NCI-H2227 (cell line): ENCODE measurements around the gene OR1J4.
A peak's percentile ranks its signal among the peaks of the same experiment; 100 is the strongest.
"Not testable (repeated sequence)": the region's sequence is repeated elsewhere in the genome, so short reads cannot be mapped to it uniquely, and the experiment has no call there.

Experiments used
- DNase-seq: peaks from one replicate; lab custom pipeline; 2025; ENCODE audit not compliant: unreplicated experiment; lab: John Stamatoyannopoulos, UW

Gene OR1J4

DNA sequence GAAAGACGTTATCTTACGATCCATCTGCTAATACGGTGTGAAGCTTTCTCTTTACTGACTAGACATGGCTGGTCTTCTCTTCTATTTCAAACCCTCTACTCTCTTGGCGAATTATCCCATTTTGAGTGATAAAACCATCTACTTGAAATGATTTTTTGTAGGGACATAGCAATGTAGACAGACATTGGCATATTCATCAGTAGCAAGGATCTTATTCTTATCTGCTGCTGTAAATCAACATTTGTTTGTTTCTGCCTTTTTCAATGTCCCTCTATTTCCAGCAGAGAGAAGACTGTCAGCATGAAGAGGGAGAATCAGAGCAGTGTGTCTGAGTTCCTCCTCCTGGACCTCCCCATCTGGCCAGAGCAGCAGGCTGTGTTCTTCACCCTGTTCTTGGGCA lies at the start of gene OR1J4:
TSS of gene OR1J4 (plus strand) at position 301 of the 400 bp plus-strand sequence. CDS start at position 301, 0 bp downstream.
- no peak for DNase-seq

- DNase-seq: no peak
Measured at GRCh38 chr9:122474561-122474960, 44.4 kb upstream of the OR1J4 start.

DNA sequence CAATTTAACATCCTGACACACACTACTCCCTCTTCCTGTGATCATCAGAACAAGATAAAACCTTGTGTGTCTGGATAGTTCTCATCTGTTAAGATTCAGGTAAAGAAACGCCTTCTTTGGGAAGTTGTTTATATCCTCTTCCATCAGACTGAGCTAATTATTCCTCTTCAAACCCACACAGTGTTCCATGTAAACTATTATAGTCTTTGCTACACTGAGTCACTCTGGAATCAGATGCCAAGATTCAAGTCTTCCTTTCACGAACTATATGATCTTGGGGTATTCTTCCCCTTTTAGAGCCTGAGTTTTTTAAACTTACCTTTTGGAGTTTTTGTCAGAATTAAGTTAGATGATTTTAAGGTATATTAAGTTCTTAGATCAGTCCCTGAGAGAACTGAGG lies 43.2 kb upstream of the OR1J4 start:
- DNase-seq: no peak

DNA sequence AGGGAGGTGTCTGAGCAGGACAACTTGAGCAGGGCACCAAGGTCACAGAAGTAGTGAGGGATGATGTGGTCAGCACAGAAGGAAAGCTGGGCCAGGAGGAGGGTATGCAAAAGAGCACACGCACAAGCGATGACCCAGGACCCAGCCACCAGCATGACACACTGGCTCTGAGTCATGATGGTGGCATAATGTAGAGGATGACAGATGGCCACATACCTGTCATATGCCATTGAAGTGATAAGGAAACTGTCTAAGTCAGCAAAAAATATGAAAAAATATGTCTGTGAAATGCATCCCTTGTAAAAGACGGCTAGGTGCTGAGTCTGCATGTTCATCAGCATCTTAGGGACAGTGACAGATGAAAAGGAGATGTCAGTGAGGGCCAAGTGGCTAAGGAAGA lies 41.6 kb upstream of the OR1J4 start:
- no peak for DNase-seq

DNA sequence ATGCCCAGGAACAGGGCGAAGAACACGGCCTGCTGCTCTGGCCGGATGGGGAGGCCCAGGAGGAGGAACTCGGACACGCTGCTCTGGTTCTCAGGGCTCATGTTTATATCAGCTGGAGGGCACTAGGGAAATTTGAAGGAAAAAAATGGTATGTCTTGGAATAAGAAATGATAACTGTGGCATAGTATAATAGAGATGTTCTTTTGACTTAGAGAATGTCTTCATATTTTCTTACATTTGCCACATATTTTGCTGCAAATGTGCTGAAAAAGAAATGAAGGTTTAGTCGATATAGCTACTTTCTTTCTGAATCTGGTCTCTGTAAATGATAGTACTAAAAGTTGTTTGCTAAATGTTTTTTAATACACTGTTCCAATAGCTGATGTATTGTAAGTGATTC lies 41.1 kb upstream of the OR1J4 start, which contains the start of gene OR1J1:
TSS of gene OR1J1 (minus strand) at position 101 of the 400 bp plus-strand sequence. CDS start at position 101, 0 bp downstream.
- DNase-seq: no peak

GRCh38 chr9:122479062-122479461 lies 39.9 kb upstream of the OR1J4 start:
- DNase-seq: no peak

GRCh38 chr9:122498883-122499288 lies 20.1 kb upstream of the OR1J4 start:
- DNase-seq: no peak

- DNase-seq: no peak
Measured at GRCh38 chr9:122506964-122507363, 12.0 kb upstream of the OR1J4 start.

GRCh38 chr9:122510502-122510901 lies 8.4 kb upstream of the OR1J4 start, which contains the start of gene OR1J2:
Gene OR1J2, plus strand, starts transcription at chr9:122510802. Its CDS starts 0 bp downstream, at chr9:122510802.
- DNase-seq: no peak

DNA sequence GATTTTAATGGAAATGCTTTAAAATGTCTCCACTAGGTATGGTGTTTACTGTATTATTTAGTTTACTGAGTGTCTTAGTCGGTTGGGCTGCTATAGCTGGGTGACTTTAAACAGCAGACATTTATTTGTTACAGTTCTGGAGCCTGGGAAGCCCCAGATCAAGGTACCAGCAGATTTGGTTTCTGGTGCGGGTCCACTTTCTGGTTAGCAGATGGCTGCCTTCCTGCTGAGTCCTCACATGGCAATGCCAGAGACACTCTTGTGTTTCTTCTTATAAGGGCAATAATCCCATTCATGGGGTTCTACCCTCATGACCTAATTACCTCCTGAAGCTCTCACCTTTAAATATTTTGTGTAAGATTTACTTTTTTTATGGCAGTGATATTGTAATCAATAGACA lies 715 bp upstream of the OR1J4 start:
- DNase-seq: no peak

- no peak for DNase-seq
Measured at GRCh38 chr9:122519376-122519775, 435 bp downstream of the OR1J4 start.

GRCh38 chr9:122526602-122527001 lies 7.7 kb downstream of the OR1J4 start:
- no peak for DNase-seq

DNA sequence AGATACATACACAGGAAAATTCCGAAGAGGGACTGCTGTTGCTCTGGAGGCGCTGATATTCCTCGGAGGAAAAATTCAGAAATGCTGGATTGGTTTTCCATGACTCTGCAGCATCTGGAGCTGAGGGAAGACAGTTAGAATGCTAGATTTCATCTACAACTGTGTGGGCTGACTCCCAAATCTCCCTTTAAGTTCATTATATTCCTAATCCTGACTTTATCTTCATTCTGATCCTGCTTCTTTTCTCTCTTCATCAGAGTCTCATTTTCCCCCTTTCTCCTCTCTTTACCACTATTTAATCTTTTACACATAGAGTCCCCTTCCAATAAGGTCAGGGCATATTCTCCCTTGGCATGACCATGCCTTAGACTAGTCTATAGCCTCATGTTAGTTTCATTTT lies 8.3 kb downstream of the OR1J4 start, which contains the start of gene OR1N1:
TSS of gene OR1N1 (minus strand) at position 101 of the 400 bp plus-strand sequence. CDS start at position 101, 0 bp downstream.
- no peak for DNase-seq

DNA sequence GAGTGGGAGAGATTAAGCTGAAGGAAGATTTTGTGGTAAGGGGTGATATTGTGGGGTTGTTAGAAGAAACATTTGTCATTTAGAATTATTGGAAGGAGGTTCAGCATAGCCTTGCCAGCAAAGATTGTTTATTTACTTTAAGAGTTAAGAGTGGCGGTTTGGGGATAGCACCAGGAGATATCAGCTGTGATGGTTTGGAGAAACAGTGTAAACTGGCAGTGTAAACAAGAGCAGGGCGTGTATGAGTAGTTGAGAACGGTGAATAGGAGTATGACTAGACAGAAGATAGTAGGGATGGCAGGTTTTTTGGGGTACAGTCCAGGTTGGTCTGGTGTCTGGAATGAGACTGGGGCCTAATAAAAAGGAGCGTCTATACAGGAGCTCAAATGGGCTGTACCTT lies 12.2 kb downstream of the OR1J4 start:
- not testable (repeated sequence) for DNase-seq

DNA sequence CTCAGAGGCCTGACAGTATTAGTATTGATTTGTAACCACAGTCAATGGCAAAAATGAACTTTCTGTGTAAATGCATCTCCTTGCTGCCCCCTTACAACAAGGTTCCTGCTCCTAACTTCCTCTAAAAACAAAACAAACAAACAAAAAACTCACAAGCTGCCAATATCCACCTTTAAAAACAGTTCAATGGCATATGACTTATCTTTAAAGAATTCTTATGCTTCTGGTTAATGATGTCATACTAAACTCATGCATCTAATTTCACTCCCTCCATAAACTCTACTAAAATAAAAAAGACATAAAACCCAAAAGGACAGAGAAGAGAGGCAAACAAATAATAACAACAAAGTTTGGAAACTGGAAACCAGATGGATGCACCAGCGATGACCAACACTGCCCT lies 17.2 kb downstream of the OR1J4 start:
- no peak for DNase-seq

DNA sequence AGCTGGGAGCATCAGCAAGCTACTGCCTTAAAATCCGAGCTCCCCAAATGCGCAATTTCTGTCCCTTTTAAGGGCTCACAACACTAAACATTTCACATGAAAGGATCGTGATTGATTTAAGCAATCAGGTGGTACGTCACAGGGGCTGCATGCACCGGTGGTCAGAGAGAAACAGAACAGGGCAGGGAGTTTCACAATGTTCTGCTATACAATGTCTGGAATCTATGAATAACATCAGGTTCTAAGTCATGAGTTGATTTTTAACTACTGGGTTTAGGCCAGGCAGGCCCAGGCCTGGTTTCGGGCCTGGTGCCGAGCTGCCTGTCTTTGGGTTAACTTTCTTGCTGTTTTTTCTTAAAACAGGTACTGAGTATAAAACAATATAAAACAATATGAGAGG lies 18.1 kb downstream of the OR1J4 start:
- not testable (repeated sequence) for DNase-seq

DNA sequence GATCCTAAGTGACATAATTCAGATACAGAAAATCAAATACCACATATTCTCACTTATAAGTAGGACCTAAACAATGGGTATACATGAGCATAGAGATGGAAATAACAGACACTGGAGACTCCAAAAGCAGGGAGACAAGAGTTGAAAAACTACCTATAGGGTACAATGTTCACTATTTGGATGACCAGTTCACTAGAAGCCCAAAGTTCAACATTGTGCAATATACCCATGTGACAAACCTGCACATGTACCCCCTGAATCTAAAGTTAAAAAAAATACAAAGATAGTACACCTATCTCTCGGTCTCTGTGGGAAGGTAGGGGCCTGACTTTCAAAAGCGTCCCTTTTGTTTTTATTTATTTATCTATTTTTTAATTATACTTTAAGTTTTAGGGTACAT lies 19.8 kb downstream of the OR1J4 start:
- no peak for DNase-seq

GRCh38 chr9:122546196-122546595 lies 27.3 kb downstream of the OR1J4 start:
- DNase-seq: peak; percentile 1

- no peak for DNase-seq
Measured at GRCh38 chr9:122551371-122551770, 32.4 kb downstream of the OR1J4 start.

- no peak for DNase-seq
Measured at GRCh38 chr9:122552812-122553211, 33.9 kb downstream of the OR1J4 start, which contains the start of gene OR1N2. Gene OR1N2, plus strand, starts transcription at chr9:122553112. Its CDS starts 100 bp downstream, at chr9:122553212.

DNA sequence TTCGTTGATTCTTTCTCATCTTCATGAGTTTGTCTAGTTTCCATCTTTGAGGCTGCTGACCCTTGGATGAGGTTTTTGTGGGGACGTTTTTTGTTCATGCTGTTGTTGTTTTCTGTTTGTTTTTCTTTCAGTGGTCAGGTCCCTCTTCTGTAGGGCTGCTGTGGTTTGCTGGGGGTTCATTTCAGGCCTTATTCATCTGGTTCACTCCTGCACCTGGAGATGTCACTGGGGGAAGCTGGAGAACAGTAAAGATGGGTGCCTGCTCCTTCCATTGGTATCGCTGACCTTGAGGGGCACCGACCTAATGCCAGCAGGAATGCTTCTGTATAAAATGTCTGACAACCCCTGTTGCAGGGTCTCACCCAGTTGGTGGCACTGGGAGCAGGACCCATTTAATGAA lies 42.5 kb downstream of the OR1J4 start:
- no peak for DNase-seq

GRCh38 chr9:122562134-122562760 lies 43.3 kb downstream of the OR1J4 start:
- DNase-seq: no peak

GRCh38 chr9:122567901-122568300 lies 49.0 kb downstream of the OR1J4 start:
- no peak for DNase-seq
